H9 (cell line): ENCODE measurements around the gene GJB6. TPM values are rescaled to one million over a fixed set of nuclear protein-coding genes. Genes with fewer than 3 reads are reported as not detected.

Experiments
- DNase-seq: peaks from one replicate; pipeline ENCODE4 v3.0.0-alpha.2; 2017
- H2AFZ ChIP-seq: one replicate; pipeline ENCODE4 v1.6.1; 2013; ENCODE audit warnings: mild to moderate bottlenecking, low read length, control low read depth, moderate library complexity
- H2AK5ac ChIP-seq: 2 replicates; pipeline ENCODE4 v1.6.1; 2013; ENCODE audit warnings: low read length, control low read depth, mixed read lengths; ENCODE audit not compliant: insufficient read length
- H2BK120ac ChIP-seq: one replicate; pipeline ENCODE4 v1.6.1; 2013; ENCODE audit warnings: low read depth, mild to moderate bottlenecking, low read length, control low read depth, inconsistent platforms; ENCODE audit not compliant: poor library complexity, severe bottlenecking
- H2BK12ac ChIP-seq: 2 replicates; pipeline ENCODE4 v1.6.1; 2013; ENCODE audit warnings: low read length, control low read depth, mixed read lengths, low read depth; ENCODE audit not compliant: insufficient read length
- H2BK15ac ChIP-seq: 2 replicates; pipeline ENCODE4 v1.6.1; 2013; ENCODE audit warnings: low read depth, low read length, control low read depth
- H2BK20ac ChIP-seq: one replicate; pipeline ENCODE4 v1.6.1; 2013; ENCODE audit warnings: low read depth, mild to moderate bottlenecking, low read length, control low read depth, inconsistent platforms; ENCODE audit not compliant: poor library complexity, severe bottlenecking
- H2BK5ac ChIP-seq: 2 replicates; pipeline ENCODE4 v1.6.1; 2013; ENCODE audit warnings: low read length, control low read depth, mixed read lengths; ENCODE audit not compliant: insufficient read length
- H3K14ac ChIP-seq: 2 replicates; pipeline ENCODE4 v1.6.1; 2013; ENCODE audit warnings: low read length, control low read depth; ENCODE audit not compliant: insufficient read depth
- H3K18ac ChIP-seq: 2 replicates; pipeline ENCODE4 v1.6.1; 2013; ENCODE audit warnings: low read depth, mild to moderate bottlenecking, mixed read lengths, low read length, control low read depth; ENCODE audit not compliant: insufficient read length
- H3K23ac ChIP-seq: 2 replicates; pipeline ENCODE4 v1.6.1; 2013; ENCODE audit warnings: low read length, control low read depth, mixed read lengths, low read depth; ENCODE audit not compliant: insufficient read length
- H3K23me2 ChIP-seq: 2 replicates; pipeline ENCODE4 v1.6.1; 2013; ENCODE audit warnings: low read depth, mild to moderate bottlenecking, mixed read lengths, low read length, control low read depth; ENCODE audit not compliant: insufficient read length, poor library complexity, severe bottlenecking
- H3K27ac ChIP-seq: 2 replicates; pipeline ENCODE4 v1.5.1; 2013; ENCODE audit warnings: low read length, control low read depth, mixed read lengths, low read depth; ENCODE audit not compliant: insufficient read length
- H3K27me3 ChIP-seq: 2 replicates; pipeline ENCODE4 v1.6.1; 2013; ENCODE audit warnings: low read length, control low read depth, inconsistent platforms; ENCODE audit not compliant: insufficient read depth
- H3K4ac ChIP-seq: 2 replicates; pipeline ENCODE4 v1.6.1; 2013; ENCODE audit warnings: low read depth, mild to moderate bottlenecking, control low read depth, inconsistent platforms, low read length, moderate library complexity
- H3K4me1 ChIP-seq: 2 replicates; pipeline ENCODE4 v1.6.1; 2013; ENCODE audit warnings: low read length, control low read depth, inconsistent platforms; ENCODE audit not compliant: insufficient read depth
- H3K4me2 ChIP-seq: 2 replicates; pipeline ENCODE4 v1.6.1; 2013; ENCODE audit warnings: low read length, control low read depth, mixed read lengths; ENCODE audit not compliant: insufficient read length, insufficient read depth
- H3K56ac ChIP-seq: 2 replicates; pipeline ENCODE4 v1.6.1; 2013; ENCODE audit warnings: low read depth, mild to moderate bottlenecking, mixed read lengths, low read length, control low read depth; ENCODE audit not compliant: insufficient read length
- H3K79me1 ChIP-seq: 2 replicates; pipeline ENCODE4 v1.6.1; 2013; ENCODE audit warnings: low read depth, mild to moderate bottlenecking, moderate library complexity, low read length, control low read depth, inconsistent platforms; ENCODE audit not compliant: insufficient read depth, poor library complexity, severe bottlenecking
- H3K79me2 ChIP-seq: 2 replicates; pipeline ENCODE4 v1.6.1; 2013; ENCODE audit warnings: low read length, control low read depth, inconsistent platforms; ENCODE audit not compliant: insufficient read depth
- H3K9ac ChIP-seq: 2 replicates; pipeline ENCODE4 v1.6.1; 2013; ENCODE audit warnings: low read length, control low read depth, mixed read lengths; ENCODE audit not compliant: insufficient read length; ENCODE audit errors: extremely low read depth
- H3K9me3 ChIP-seq: one replicate; pipeline ENCODE4 v1.6.1; 2013; ENCODE audit warnings: low read depth, low read length, inconsistent platforms; ENCODE audit not compliant: control insufficient read depth
- H3T11ph ChIP-seq: one replicate; pipeline ENCODE4 v1.6.1; 2013; ENCODE audit warnings: mild to moderate bottlenecking, low read length, control low read depth, inconsistent platforms
- H4K20me1 ChIP-seq: one replicate; pipeline ENCODE4 v1.6.1; 2013; ENCODE audit not compliant: control insufficient read depth, insufficient read length, insufficient read depth
- H4K5ac ChIP-seq: 2 replicates; pipeline ENCODE4 v1.6.1; 2013; ENCODE audit warnings: low read depth, mild to moderate bottlenecking, mixed read lengths, low read length, control low read depth; ENCODE audit not compliant: insufficient read length
- H4K8ac ChIP-seq: replicated peaks from 2 replicates; pipeline ENCODE4 v1.6.1; 2013; ENCODE audit warnings: low read length, control low read depth, mixed read lengths, low read depth; ENCODE audit not compliant: insufficient read length
- H4K91ac ChIP-seq: 2 replicates; pipeline ENCODE4 v1.6.1; 2013; ENCODE audit warnings: low read depth, mild to moderate bottlenecking, moderate library complexity, mixed read lengths, low read length, control low read depth; ENCODE audit not compliant: insufficient read length
- H3K27ac Mint-ChIP-seq, 3 experiments: 2 replicates in 2 of 3; 3 replicates in 1 of 3; pipeline ENCODE4 v1.8.0; 2020 to 2021; ENCODE audit warnings: mixed read lengths in 3 of 3, mild to moderate bottlenecking in 1 of 3, moderate library complexity in 1 of 3
- H3K27me3 Mint-ChIP-seq: 2 replicates; pipeline ENCODE4 v1.8.0; 2021; ENCODE audit warnings: low read depth, mild to moderate bottlenecking, moderate library complexity, mixed read lengths
- H3K36me3 Mint-ChIP-seq, 3 experiments: 2 replicates in 2 of 3; 3 replicates in 1 of 3; pipeline ENCODE4 v1.8.0; 2020 to 2021; ENCODE audit warnings: low read depth in 3 of 3, mixed read lengths in 3 of 3; ENCODE audit not compliant: insufficient read depth in 1 of 3
- H3K4me1 Mint-ChIP-seq, 2 experiments: 2 replicates each; pipeline ENCODE4 v1.8.0; 2020; ENCODE audit warnings: mixed read lengths in 2 of 2
- H3K4me3 Mint-ChIP-seq, 2 experiments: 2 replicates in 1 of 2; 3 replicates in 1 of 2; pipeline ENCODE4 v1.8.0; 2020 to 2021; ENCODE audit warnings: mild to moderate bottlenecking in 2 of 2, mixed read lengths in 2 of 2, moderate library complexity in 1 of 2
- H3K9me3 Mint-ChIP-seq, 2 experiments: 2 replicates in 1 of 2; 3 replicates in 1 of 2; pipeline ENCODE4 v1.8.0; 2020; ENCODE audit warnings: mild to moderate bottlenecking in 2 of 2, mixed read lengths in 2 of 2, moderate library complexity in 1 of 2
- CTCF ChIP-seq: fragments of 200-600 bp; sonication (generic); conservative IDR thresholded peaks from 3 replicates; pipeline ENCODE4 v1.8.0; 2021; ENCODE audit warnings: antibody characterized with exemption, mild to moderate bottlenecking
- WGBS: extraction: QIAGEN DNeasy Blood & Tissue Kit; methylation state at CpG from one replicate; pipeline ENCODE4 v1.1.7; 2013; ENCODE audit warnings: missing lambda C conversion rate, low lambda C conversion rate, mixed read lengths; ENCODE audit not compliant: insufficient read length; ENCODE audit errors: extremely low coverage; 5-methylcytosine and 5-hydroxymethylcytosine counted together
- total RNA-seq: library from RNA; stranded (reverse); gene quantifications from 2 replicates; pipeline ENCODE4 v1.2.1, GENCODE V29; 2021

The GJB6 gene
- total RNA-seq, 1 experiment from 2014 or later = not detected

GRCh38 chr13:20188667-20189553 is 43.2 kb downstream of the GJB6 start:
- Mint-ChIP-seq H3K27me3 (peaks cover 61% of the 10 kb centered on the region), H3K27ac (no peak overlapping the region), H3K4me1 (peaks cover 6 to 14% of the 10 kb centered on the region in 2 experiments), H3K9me3 (0 out of 5 replicates have a peak, but pooled peaks cover 0 to 2% of the 10 kb centered on the region in 2 experiments), H3K36me3 (no peaks in the 10 kb centered on the region), H3K4me3 (no peak overlapping the region)
- H3K9me3 ChIP-seq = no peaks in the 10 kb centered on the region
- no peak overlapping the region for H2BK5ac ChIP-seq
- H3K23me2 ChIP-seq = peaks cover 18% of the 10 kb centered on the region
- H3K4ac ChIP-seq = no peak overlapping the region
- H2AK5ac ChIP-seq = no peak overlapping the region
- no peak overlapping the region for H4K8ac ChIP-seq
- no peak overlapping the region for H3K9ac ChIP-seq
- H4K20me1 ChIP-seq = peaks cover 2% of the 10 kb centered on the region
- no peak overlapping the region for H4K91ac ChIP-seq
- no peak overlapping the region for H3K56ac ChIP-seq
- no peak overlapping the region for H3K27ac ChIP-seq
- no peak overlapping the region for H2BK15ac ChIP-seq
- no peak overlapping the region for H3K14ac ChIP-seq
- H2AFZ ChIP-seq = no peak overlapping the region
- no peak overlapping the region for H2BK12ac ChIP-seq
- no peak overlapping the region for H3K4me2 ChIP-seq
- H3K18ac ChIP-seq = no peak overlapping the region
- no peak overlapping the region for H3T11ph ChIP-seq
- peak; percentile 67 for DNase-seq
- no peak overlapping the region for H2BK120ac ChIP-seq
- TF ChIP-seq CTCF = peak; percentile 65
- no peak overlapping the region for H2BK20ac ChIP-seq
- H3K79me1 ChIP-seq = no peaks in the 10 kb centered on the region
- no peak overlapping the region for H4K5ac ChIP-seq
- no peak overlapping the region for H3K23ac ChIP-seq
- no peaks in the 10 kb centered on the region for H3K4me1 ChIP-seq
- H3K79me2 ChIP-seq = no peaks in the 10 kb centered on the region
- WGBS = no CpG with 5 or more reads among the region's 28 CpGs
- peaks cover 35% of the 10 kb centered on the region for H3K27me3 ChIP-seq
